ENCODE data around the gene EPB41L3. TPM values are rescaled to one million over a fixed set of nuclear protein-coding genes. Genes with fewer than 3 reads are reported as not detected.
A peak's percentile ranks its signal among the peaks of the same experiment; 100 is the strongest.
"Not testable (repeated sequence)": the region's sequence is repeated elsewhere in the genome, so short reads cannot be mapped to it uniquely, and the experiment has no call there.

Gene EPB41L3
- total RNA-seq, 1 donor from 2014 or later = 43.0 TPM

GRCh38 chr18:5490753-5491480 lies 52.9 kb downstream of the EPB41L3 start:
- no peak for TF ChIP-seq CTCF (IDR thresholded peaks at IDR 0.05; ENCODE audit: insufficient read depth, low read length, poor library complexity, severe bottlenecking)
- H3K36me3 ChIP-seq (ENCODE audit: control insufficient read depth, insufficient read depth, low read length) = no peaks in the 10 kb centered on the region

GRCh38 chr18:5488844-5489243 lies 55.0 kb downstream of the EPB41L3 start:
- Histone ChIP-seq H3K4me3 (ENCODE audit: low read depth, low read length) (no peak overlapping the region), H3K27me3 (ENCODE audit: control insufficient read depth, insufficient read depth, low read length) (no peaks in the 10 kb centered on the region), H3K36me3 (ENCODE audit: control insufficient read depth, insufficient read depth, low read length) (no peaks in the 10 kb centered on the region)
- DNase-seq (ENCODE audit: low read depth) = no peak
- peak; percentile 5 for TF ChIP-seq CTCF (IDR thresholded peaks at IDR 0.05; ENCODE audit: insufficient read depth, low read length, poor library complexity, severe bottlenecking)

More at GRCh38 chr18:5490753-5491480, 52.9 kb downstream of the EPB41L3 start:
- DNase-seq (ENCODE audit: low read depth) = no peak
- no peak overlapping the region for H3K4me3 ChIP-seq (ENCODE audit: low read depth, low read length)
- H3K27me3 ChIP-seq (ENCODE audit: control insufficient read depth, insufficient read depth, low read length) = no peaks in the 10 kb centered on the region

- not testable (repeated sequence) for H3K4me3 ChIP-seq (ENCODE audit: low read depth, low read length); DNase-seq (ENCODE audit: low read depth); H3K27me3 ChIP-seq (ENCODE audit: control insufficient read depth, insufficient read depth, low read length); H3K36me3 ChIP-seq (ENCODE audit: control insufficient read depth, insufficient read depth, low read length)
These were observed 55.8 kb downstream of the EPB41L3 start for GRCh38 chr18:5488044-5488443.

GRCh38 chr18:5484526-5484925 lies 59.3 kb downstream of the EPB41L3 start:
- Histone ChIP-seq H3K36me3 (ENCODE audit: control insufficient read depth, insufficient read depth, low read length) (no peaks in the 10 kb centered on the region), H3K4me3 (ENCODE audit: low read depth, low read length) (no peak overlapping the region), H3K27me3 (ENCODE audit: control insufficient read depth, insufficient read depth, low read length) (no peaks in the 10 kb centered on the region)
- TF ChIP-seq CTCF (IDR thresholded peaks at IDR 0.05; ENCODE audit: insufficient read depth, low read length, poor library complexity, severe bottlenecking) = no peak
- no peak for DNase-seq (ENCODE audit: low read depth)

GRCh38 chr18:5481621-5482020 lies 62.2 kb downstream of the EPB41L3 start:
- TF ChIP-seq CTCF (IDR thresholded peaks at IDR 0.05; ENCODE audit: insufficient read depth, low read length, poor library complexity, severe bottlenecking) = no peak
- Histone ChIP-seq H3K27me3 (ENCODE audit: control insufficient read depth, insufficient read depth, low read length) (no peaks in the 10 kb centered on the region), H3K4me3 (ENCODE audit: low read depth, low read length) (no peak overlapping the region), H3K36me3 (ENCODE audit: control insufficient read depth, insufficient read depth, low read length) (no peaks in the 10 kb centered on the region)
- no peak for DNase-seq (ENCODE audit: low read depth)

GRCh38 chr18:5478261-5478660 lies 65.5 kb downstream of the EPB41L3 start:
- no peak for TF ChIP-seq CTCF (IDR thresholded peaks at IDR 0.05; ENCODE audit: insufficient read depth, low read length, poor library complexity, severe bottlenecking)
- H3K27me3 ChIP-seq (ENCODE audit: control insufficient read depth, insufficient read depth, low read length) = no peaks in the 10 kb centered on the region
- no peak for DNase-seq (ENCODE audit: low read depth)
- H3K4me3 ChIP-seq (ENCODE audit: low read depth, low read length) = no peak overlapping the region
- H3K36me3 ChIP-seq (ENCODE audit: control insufficient read depth, insufficient read depth, low read length) = no peaks in the 10 kb centered on the region
